ENCODE results near the gene DNMBP. TPM values are rescaled to one million over a fixed set of nuclear protein-coding genes. Genes with fewer than 3 reads are reported as not detected.

Gene DNMBP
- total RNA-seq, 6 donors from 2014 or later, result 10.1 to 18.9 (median 12.6) TPM

DNA sequence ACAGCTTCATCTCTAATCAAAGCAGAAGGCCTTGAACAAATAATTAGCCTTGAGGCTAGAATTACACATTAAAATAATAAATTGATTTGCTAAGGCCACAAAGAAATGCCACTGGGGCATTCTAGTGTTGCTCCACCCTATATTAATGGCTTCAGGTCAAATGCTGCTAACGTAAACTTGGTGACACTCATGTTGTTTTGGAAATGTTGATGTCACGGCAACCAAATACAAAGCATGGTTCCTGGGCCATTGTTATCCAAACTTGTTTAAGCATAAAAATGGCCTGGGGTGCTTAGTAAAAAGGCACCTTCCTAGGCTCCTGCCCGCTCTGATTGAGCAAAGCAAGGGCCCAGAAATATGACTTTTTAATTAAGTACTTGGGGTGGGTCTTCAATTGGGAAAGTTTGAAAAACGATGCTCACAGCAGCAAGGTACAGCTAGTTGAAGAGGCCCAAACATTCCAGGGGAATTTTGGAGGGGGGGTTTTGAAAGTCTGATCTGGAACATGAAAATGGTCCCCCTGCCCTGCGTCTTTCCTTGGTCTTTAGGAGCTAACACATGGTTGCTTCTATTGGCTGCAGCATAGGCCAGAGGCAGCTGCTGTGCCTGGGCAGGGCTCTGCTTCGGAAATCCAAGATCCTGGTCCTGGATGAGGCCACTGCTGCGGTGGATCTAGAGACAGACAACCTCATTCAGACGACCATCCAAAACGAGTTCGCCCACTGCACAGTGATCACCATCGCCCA is 159.6 kb downstream of the DNMBP start:
- Histone ChIP-seq H3K36me3 (no peaks in the 10 kb centered on the region), H3K27ac (no peak overlapping the region), H3K27me3 (no peaks in the 10 kb centered on the region), H3K9me3 (no peaks in the 10 kb centered on the region), H3K4me3 (no peak overlapping the region), H3K4me1 (peaks cover 4 to 12% (median 5%) of the 10 kb centered on the region in 4 donors)
- TF ChIP-seq EP300 (IDR thresholded peaks at IDR 0.05), result no peak
- TF ChIP-seq POLR2A (IDR thresholded peaks at IDR 0.05), result no peak
- no peak for TF ChIP-seq POLR2AphosphoS5 (IDR thresholded peaks at IDR 0.05)
- no peak for TF ChIP-seq CTCF (IDR thresholded peaks at IDR 0.05)
- WGBS, 2 donors, result 73 to 81% methylated on average over 10 to 11 of the region's 11 CpGs
- peak in 1 of 2 donors; percentile 49 for ATAC-seq (ENCODE audit: low FRiP score in 2 of 2)
- no peak for DNase-seq

DNA sequence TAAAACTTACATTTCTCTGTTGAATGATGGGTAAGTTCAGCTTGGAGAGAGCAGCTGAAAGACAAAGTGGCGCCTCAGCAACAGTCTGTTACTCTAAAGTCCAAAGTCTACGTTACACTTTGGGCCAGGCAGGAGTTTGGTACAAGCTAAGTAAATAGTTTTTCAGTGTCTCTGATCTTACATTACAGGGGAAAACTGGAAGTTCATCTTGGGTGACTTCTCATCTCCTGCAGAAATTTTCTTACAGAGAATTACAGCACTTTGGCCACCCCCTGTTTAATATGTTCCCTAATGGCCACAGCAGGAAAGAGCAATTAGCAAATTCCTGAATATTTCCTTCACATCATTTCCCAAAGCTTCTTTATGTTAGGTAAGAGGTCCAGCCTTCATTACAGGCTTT is 160.2 kb downstream of the DNMBP start:
- ATAC-seq (ENCODE audit: low FRiP score in 2 of 2) (no peak), DNase-seq (no peak)
- TF ChIP-seq CTCF (IDR thresholded peaks at IDR 0.05), result no peak
- no peak for TF ChIP-seq POLR2A (IDR thresholded peaks at IDR 0.05)
- no peak for TF ChIP-seq EP300 (IDR thresholded peaks at IDR 0.05)
- no peak for TF ChIP-seq POLR2AphosphoS5 (IDR thresholded peaks at IDR 0.05)
- H3K9me3 ChIP-seq, result no peaks in the 10 kb centered on the region
- WGBS, 2 donors, result 90 to 98% methylated on average over 2 of the region's 2 CpGs
- no peak overlapping the region for H3K4me3 ChIP-seq
- no peaks in the 10 kb centered on the region for H3K36me3 ChIP-seq
- H3K27ac ChIP-seq, result no peak overlapping the region
- no peaks in the 10 kb centered on the region for H3K27me3 ChIP-seq
- peaks cover 4 to 12% (median 5%) of the 10 kb centered on the region in 4 donors for H3K4me1 ChIP-seq

DNA sequence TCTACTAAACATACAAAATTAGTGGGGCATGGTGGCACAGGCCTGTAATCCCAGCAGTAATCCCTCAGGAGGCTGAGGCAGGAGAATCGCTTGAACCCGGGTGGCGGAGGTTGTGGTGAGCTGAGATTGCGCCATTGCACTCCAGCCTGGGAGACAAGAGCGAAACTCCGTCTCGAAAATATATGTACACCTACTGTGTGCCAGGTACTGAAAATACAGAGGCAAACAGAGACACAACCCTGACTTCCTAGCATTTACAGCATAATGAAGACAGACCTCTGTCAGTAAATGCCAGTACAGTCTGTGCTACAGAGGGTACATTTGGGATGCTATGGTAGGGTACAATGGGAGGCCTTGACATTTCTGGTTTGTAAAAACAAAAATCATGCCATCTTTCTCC is 160.7 kb downstream of the DNMBP start:
- H3K27ac ChIP-seq, result no peak overlapping the region
- WGBS, 2 donors, result 87 to 99% methylated on average over 7 of the region's 7 CpGs
- no peak for TF ChIP-seq CTCF (IDR thresholded peaks at IDR 0.05)
- no peak for TF ChIP-seq POLR2A (IDR thresholded peaks at IDR 0.05)
- TF ChIP-seq POLR2AphosphoS5 (IDR thresholded peaks at IDR 0.05), result no peak
- no peak for TF ChIP-seq EP300 (IDR thresholded peaks at IDR 0.05)
- peaks cover 4 to 12% (median 5%) of the 10 kb centered on the region in 4 donors for H3K4me1 ChIP-seq
- DNase-seq, result no peak
- H3K36me3 ChIP-seq, result no peaks in the 10 kb centered on the region
- H3K4me3 ChIP-seq, result no peak overlapping the region
- no peaks in the 10 kb centered on the region for H3K27me3 ChIP-seq
- no peak for ATAC-seq (ENCODE audit: low FRiP score in 2 of 2)
- H3K9me3 ChIP-seq, result no peaks in the 10 kb centered on the region

- TF ChIP-seq CTCF (IDR thresholded peaks at IDR 0.05) (peak; percentile 79 to 98 (median 94)), POLR2A (IDR thresholded peaks at IDR 0.05) (no peak), EP300 (IDR thresholded peaks at IDR 0.05) (no peak), POLR2AphosphoS5 (IDR thresholded peaks at IDR 0.05) (no peak)
- H3K27ac ChIP-seq, result no peak overlapping the region
Measured at GRCh38 chr10:99845837-99846382, 163.8 kb downstream of the DNMBP start.

More at GRCh38 chr10:99845837-99846382, 163.8 kb downstream of the DNMBP start:
- WGBS, 2 donors, result 7% methylated on average over 17 to 18 of the region's 18 CpGs
- Histone ChIP-seq H3K27me3 (no peaks in the 10 kb centered on the region), H3K4me1 (peaks cover 4 to 12% (median 5%) of the 10 kb centered on the region in 4 donors), H3K36me3 (no peaks in the 10 kb centered on the region), H3K9me3 (no peaks in the 10 kb centered on the region), H3K4me3 (peak overlapping the region in 3 of 4 donors; percentile 15 to 42 (median 34))
- peak; percentile 89 to 96 for ATAC-seq (ENCODE audit: low FRiP score in 2 of 2)
- DNase-seq, result peak; percentile 34 to 78
